HG03575 (cell line): ENCODE results near the gene PADI2.

ENCODE experiments used
- ATAC-seq: cut with Tn5 transposase; IDR thresholded peaks from one replicate; pipeline ENCODE4 v1.9.1; 2021; ENCODE audit not compliant: unreplicated experiment, insufficient number of reproducible peaks, low FRiP score; ENCODE audit errors: extremely low read depth

Gene PADI2

DNA sequence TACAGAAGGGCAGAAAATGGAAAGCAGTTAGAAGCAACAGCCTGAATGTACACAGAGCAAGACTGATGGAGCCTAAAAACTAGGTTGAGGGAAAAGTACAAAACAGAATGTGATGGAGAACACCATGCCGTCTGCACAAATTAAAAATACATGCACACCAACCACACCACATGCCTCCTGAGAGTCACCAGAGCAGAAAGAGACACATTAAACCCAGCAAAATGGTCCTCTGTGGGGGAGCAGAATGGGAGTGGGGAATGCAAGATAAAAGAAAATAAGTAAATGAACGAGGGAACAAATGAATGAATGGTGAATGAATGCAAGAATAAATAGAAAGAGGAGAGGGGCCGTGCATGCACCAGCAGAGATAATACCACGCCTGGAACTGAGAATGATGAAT is 24.1 kb downstream of the PADI2 start:
- no peak for ATAC-seq

DNA sequence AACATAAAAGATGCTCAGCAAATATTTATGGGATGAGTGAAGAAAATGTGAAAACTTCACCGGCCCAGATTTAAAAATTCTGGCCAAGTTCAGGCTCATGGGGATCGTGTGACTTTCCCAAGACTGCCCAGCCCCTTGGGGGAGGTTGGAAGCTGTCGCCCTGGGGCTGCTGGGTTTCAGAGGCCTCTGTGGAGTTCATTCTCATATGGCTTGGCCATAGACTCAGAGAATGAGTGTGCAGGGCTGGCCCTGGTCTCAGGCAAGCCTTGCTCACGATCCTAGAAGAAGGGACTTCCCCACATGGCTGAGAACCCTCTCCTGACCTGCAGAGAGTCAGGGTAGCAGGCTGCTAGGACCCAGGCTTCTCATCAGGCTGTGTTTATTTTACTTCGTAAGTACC is 24.6 kb downstream of the PADI2 start:
- no peak for ATAC-seq

DNA sequence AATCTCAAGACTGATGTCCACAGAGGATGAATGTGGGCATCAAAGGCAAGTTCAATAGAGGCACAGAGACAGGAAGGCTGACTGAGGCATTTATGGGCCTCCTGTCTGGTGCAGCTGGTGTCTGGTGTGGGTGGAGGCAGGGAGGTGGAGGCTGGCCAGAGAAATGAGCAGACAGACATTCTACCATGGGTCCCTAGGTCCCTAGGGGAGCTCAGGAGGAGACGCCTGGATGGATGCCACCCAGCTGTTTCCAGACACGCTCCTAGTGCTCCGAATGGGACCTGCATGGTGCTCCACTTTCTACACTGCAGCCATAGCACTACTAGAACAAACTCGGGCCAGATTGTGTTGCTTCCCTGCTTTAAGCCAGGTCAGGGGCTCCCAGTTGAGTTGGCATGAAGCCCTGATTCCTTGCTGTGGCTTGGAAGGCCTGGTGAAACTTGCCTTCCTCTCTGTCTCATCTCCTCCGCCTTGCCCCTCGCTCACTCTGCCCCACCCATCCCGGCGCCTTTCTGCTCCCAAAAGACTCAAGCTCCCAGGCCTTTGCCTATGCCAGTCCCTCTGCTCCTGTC is 25.3 kb downstream of the PADI2 start:
- ATAC-seq, result no peak

DNA sequence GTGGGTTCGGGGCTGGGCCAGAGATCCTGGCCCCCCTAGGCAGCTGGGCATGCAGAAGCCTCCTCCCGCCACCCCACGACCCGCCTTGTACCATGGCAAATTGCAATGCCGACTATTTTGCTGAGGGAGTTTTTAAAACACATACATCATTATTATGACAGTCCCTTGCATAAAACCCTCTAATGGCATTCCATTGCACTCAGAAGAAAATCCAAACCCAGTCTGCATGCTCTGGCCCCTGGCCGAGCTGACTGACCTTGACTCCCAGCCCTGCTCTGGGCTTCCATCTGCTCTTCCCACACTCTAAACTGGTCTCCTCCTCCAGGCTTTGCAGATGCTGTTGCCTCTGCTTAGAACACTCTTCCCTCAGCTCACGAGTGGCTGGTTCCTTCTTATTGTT is 28.0 kb downstream of the PADI2 start:
- no peak for ATAC-seq

DNA sequence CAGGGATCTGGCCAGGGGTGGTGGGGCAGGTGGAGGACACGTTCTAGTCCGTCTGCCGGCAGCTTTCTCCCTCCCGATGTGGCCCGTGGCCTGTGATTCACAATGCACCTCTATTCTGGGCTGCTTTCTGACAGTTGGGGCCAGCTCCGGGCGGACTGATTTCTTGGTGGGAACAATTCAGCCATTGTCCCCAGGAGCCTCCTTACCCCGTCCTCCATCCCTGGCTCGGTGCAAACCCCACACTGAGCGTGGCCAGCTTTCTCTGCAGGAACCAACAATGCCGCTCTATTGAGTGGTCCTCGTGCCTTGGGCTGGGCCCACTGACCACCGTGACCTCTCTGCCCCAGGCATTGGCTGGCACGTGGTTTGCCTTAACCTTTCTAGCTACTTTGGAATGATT is 29.7 kb downstream of the PADI2 start:
- ATAC-seq, result no peak

DNA sequence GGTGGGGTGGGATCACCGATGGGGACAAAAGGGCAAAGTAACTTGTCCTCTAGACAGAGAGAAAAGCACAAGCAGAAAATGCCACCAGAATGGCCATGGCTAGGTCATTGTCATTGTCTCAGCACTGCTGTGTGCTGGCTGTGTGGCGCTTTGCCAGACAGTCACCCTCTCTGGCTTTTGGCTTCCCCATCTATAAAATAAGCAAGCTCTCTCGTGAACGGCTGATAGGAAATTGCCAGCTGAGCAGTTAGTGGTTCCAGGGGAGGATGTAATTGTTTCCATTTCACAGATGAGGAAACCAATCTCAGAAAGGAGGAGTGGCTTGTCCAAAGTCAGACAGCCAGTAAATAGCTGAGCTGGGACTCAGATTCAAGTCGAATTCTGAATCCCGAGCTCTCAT is 32.5 kb downstream of the PADI2 start:
- ATAC-seq, result no peak

DNA sequence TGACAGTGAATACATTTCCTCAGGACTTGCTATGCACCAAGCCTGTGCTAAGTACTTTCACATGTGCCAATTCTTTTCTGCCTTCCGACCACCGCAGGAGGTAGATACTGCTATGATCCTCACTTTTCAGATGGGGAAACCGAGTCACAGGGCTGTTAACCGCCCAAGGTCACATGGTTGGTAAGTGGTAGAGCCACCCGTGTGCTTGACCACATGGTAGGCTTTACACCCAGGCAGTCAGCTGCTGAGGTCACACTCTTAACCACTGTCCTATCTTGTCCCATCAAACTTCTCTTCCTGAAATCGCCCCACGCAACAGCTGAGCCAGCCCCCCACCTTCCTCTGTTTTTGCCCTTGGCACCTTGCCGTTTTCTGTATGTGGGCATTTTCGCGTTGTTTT is 34.5 kb downstream of the PADI2 start:
- ATAC-seq, result no peak

DNA sequence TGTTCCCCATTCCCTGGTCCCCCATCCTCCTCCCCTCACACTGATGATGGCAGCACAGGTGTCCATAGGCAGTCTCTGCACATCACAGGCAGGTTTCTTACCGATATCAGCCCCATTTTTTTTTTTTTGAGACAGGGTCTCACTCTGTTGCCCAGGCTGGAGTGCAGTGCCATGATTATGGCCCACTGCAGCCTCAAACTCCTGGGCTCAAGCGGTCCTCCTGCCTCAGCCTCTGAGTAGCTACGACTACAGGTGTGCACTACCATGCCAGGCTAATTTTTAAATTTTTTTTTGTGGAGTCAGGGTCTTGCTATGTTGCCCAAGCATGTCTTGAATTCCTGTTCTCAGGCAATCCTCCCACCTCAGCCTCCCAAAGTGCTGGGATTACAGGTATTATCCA is 36.5 kb downstream of the PADI2 start:
- ATAC-seq, result no peak

DNA sequence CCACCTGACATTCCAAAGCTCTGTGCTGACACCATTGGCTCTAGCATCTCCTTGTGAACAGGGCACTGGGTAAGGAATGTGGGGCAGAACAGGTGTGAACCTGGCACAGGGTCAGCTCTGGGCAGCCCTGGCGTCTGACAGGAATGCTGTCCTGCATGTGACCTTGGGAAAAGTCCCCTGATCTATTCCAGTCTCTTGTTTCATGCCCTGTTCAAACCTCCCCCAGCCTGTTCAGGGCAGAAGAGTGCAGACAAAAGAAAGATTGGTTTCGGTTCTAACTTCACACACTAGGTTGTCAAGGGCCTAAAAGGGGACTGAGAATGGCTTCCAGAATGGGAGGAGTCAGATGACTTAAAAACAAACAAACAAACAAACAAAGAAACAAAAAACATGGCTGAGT is 37.8 kb downstream of the PADI2 start:
- ATAC-seq, result no peak

DNA sequence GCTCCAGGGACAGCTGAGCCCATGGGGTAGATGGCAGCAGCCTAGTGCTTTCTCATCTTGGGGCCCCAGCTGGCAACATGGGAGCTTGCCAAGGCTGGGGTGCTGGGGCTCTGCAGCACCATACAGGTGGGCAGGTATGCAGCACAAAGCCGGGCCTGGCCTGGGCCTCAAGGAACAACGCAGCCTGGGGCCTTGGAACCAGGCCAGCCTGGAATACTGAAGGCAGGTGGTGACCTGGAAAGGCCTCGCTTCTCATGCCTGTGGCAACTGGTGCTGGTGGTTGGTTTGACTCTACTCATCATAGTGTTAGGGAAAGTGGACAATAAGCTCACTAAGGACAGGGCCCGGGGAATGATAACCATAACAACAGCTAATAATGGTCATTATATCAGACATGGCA is 38.4 kb downstream of the PADI2 start:
- ATAC-seq, result no peak

DNA sequence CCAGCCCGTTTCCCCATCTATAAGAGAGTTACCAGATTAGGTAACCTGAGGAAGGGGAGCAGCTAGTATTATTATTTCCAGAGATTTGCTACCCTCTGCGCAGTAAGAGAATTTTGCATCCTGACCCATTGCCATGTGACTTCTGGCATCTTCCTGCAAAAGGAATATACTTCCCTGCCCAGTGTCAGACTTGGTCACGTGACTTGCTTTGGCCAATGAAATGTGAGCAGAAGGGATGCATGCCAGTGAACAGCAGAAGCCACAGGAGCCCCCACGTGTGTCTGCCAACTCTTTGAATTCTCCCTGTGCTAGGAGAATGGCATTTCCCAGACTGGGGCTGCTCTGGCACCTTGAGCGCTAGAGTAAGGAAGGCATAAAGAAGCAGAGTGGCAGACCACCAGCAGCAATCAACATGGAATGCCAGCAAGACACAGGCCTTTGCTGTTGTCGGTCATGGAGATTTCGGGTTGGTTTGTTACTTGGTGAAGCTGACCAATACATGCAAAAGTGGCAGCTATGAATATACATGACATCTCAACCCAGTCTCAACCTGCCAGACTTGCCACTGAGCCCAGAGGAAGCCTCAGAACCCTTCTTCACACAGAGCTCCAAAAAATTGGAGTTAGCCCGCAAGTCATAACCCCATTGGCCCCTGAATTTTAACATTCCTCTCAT is 39.0 kb downstream of the PADI2 start:
- ATAC-seq, result no peak

DNA sequence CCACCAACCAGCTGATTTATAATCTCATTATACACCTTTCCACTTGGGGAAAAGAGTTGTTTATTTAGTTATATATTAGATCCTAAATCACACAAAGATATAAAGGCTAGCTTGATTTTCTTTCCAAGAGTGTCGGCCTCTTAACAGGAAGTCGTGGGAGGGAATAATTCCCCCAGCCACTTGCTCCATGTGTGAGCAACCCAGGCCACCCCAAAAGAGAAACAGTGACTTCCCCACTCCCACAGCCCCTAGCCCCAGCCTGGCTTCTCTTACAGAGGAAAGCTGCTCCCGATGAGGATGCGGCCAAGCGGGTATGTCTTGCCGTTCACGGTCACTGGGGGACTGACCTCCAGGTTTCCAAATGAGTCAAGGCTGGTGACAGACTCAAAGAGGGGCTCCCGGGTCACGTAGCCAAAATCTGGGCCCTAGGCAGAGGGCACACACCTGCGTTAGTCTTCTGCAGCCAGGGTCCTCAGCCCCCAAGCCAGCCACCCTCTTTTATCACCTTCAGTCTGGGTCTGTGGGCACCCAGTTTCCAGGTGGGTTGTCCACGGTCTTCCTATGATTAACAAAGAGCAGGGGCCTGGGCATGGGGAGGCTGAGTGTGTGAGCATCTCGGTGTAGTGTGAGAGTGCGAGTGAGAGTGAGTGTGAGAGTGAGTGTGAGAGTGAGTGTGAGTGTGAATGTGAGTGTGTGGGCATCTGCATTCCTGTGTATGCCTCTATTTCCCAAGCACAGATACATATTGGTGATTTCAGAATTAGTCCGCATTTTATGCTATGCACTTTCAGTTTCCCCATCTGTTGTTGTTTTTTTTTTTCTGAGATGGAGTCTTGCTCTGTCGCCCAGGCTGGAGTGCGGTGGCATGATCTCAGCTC is 40.0 kb downstream of the PADI2 start:
- ATAC-seq, result no peak

DNA sequence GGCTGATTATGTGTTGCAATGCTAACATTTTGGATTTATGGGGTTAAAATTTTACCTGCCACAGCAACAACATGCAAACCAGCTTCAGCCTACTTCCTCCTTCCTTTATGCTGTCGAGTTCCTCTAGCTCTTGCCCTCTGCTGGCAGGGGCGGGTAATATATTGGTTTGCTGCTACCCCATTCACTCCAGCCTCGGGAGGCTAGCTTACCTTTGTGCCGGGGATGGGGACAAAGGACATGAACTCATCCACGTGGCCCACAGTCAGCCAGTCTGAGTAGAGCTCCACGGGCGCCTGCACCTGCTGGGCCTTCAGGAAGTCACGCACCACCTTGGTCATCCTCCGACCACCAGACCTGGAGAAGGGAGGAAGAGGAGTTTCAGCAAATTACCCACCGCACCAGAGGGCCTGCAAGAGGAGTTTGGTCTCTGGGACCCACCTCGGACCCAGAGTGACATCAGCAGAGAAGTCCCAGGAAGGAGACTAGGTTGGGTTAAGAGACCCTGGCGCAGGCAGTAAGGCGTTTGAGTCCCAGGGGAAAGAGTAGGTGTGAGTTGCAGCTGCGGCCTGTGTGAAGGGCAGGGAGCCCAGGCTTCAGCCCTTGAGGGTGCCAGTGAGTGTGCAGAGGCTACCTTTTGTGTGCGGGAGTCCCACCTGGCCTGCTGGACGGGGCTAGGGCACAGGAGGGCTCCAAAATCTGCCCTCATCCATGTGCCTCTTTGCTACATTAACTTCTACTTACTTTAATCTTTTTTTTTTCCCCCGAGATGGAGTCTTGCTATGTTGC is 43.6 kb downstream of the PADI2 start:
- no peak for ATAC-seq

DNA sequence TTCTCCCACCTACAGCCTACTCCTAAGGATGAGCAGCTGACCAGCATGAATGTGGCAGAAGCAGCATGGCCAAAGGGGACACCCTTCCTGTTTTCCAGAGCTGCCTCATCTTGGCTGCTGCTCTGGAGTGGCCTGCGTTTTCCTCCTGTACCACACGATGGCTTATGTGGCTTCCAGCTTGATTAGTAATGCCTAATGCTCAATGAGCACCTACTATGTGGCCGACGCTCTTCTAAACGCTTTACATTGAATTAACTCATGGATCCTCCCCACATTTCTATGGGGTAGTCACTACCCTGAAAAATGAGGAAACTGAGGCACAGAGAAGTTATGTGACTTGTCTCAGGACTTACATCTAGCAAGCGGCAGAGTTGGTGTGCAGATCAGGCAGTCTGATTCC is 47.5 kb downstream of the PADI2 start:
- ATAC-seq, result no peak

DNA sequence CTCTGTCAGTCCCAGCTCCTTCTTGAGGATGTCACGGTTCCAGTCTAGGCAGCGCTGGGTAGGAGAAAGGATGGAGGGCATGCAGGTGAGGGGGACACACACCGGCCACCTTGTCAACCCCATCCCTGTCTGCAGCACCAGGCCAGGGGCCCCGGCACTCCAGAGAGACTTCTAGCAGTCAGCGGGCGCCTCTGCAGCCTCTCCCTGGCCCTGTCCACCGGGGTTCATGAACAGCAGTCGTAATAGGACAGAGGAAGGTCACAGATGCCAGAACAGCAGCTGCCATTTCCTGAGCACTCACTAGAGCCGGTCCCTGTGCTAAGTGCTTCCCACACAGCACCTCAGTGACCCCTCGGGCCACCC is 49.1 kb downstream of the PADI2 start:
- no peak for ATAC-seq

DNA sequence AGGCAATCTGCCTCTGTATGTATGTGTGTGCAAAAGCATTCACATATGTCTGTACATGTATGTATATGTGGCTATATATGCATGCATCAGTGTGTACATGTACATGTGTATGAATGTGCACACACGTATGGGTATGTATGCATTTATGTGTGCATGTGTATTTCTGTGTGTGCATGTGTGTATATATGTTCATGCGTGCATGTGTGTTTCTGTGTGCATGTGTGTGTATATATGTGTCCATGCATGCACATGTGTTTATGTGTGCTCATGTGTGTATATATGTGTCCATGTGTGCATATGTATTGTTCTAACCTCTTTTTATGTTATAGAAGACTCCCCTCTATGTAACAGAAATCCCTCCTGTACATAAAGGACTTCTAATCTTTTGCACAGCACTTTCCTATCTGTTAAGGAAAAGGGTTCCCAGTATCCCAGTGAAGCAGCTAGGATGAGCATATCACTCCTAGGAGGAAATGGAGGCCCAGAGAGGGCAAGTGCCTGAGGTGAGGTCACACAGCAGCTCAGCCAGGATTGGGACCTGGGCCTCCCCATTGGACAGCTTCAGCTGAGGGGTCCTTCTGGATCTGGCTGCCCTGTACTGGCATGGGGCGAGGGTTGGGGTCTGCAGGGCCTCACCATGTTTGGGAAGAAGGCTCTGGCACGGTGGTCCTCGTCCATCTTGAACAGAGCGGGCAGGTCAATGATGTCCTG is 49.6 kb downstream of the PADI2 start:
- no peak for ATAC-seq

DNA sequence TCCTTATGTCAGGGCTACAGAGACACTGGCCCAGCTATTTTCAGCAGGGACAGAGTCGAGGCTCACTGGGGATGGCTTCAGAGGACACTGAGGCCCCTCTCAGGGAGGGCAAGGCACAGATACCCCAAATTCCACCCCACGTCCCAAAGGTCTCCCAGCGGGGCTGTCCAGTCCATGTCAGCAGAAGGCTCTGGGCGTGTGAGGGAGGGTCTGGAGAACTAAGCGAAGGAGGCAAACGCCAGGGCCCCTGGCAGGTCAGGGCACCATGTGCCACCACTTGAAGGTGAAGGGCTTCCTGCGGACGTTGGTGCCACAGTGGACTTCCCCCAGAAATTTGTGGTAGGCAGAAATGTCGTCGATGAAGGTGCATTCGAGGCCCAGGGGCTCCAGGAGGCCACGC is 50.5 kb downstream of the PADI2 start:
- no peak for ATAC-seq

DNA sequence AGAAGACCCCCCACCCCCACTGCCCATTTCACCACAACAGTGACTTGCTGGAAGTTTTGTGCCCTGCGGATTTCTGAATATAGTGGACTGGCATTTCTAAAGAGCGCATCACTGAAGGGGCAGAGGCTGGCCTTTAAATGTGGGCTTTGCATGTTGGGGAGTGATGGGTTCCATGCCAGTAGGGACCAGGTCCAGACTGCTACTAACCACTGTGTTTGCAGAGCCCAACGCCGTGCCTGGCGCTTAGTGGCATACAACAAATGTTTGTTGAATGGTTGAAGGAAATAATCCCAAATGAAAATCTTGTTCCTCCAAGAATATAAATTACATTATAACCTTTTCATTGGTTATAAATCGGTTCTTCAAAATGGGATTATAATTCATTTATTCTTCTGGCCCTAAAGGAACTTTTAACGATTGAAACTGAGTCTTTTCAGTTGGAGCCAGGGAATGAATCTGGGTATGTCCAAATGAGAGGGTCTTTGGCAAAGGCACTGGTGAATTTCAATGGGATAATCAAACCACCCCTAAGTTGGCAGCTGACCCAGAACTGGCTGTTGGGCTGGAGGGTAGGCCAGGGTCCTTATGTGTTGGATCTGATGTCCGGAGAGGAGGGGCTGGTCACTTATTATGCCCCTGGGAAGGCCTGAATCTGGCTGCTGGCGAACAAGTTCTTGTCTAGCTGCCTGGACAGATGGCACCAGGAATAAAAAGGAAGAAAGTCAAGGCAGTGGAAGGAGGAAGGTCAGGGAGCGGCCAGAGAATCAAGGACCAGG is 51.6 kb downstream of the PADI2 start:
- no peak for ATAC-seq
